ENCODE measurements around the gene SEC24B.

DNA sequence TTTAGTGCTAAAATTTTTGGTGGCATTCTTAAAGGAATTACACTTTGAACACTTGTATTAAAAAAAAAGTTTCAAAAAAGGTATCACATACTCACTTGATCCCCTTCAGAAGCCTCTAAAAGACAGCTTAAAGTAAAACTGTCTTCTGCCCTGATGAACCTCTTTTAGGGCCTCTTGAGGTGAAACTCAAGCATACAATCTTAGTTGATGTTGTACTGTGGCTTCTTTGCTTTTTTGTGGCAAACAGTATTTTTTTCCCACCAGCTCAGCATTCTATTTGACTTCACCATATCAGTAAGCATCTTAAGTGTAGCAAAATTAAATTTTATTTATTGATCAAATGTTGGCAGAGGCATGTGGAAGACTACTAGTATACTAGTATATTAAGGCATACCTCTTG, 13.7 kb downstream of the SEC24B start:
- no peak for TF ChIP-seq TAF1 (IDR thresholded peaks at IDR 0.05; ENCODE audit: borderline replicate concordance, insufficient read depth, low read length)
- TF ChIP-seq POLR2AphosphoS5 (IDR thresholded peaks at IDR 0.05; ENCODE audit: low read depth, low read length) = no peak
- TF ChIP-seq, protein P1, sequence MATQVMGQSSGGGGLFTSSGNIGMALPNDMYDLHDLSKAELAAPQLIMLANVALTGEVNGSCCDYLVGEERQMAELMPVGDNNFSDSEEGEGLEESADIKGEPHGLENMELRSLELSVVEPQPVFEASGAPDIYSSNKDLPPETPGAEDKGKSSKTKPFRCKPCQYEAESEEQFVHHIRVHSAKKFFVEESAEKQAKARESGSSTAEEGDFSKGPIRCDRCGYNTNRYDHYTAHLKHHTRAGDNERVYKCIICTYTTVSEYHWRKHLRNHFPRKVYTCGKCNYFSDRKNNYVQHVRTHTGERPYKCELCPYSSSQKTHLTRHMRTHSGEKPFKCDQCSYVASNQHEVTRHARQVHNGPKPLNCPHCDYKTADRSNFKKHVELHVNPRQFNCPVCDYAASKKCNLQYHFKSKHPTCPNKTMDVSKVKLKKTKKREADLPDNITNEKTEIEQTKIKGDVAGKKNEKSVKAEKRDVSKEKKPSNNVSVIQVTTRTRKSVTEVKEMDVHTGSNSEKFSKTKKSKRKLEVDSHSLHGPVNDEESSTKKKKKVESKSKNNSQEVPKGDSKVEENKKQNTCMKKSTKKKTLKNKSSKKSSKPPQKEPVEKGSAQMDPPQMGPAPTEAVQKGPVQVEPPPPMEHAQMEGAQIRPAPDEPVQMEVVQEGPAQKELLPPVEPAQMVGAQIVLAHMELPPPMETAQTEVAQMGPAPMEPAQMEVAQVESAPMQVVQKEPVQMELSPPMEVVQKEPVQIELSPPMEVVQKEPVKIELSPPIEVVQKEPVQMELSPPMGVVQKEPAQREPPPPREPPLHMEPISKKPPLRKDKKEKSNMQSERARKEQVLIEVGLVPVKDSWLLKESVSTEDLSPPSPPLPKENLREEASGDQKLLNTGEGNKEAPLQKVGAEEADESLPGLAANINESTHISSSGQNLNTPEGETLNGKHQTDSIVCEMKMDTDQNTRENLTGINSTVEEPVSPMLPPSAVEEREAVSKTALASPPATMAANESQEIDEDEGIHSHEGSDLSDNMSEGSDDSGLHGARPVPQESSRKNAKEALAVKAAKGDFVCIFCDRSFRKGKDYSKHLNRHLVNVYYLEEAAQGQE (IDR thresholded peaks at IDR 0.05; ENCODE audit: insufficient read depth in 1 of 2, low read depth in 2 of 2, low read length in 2 of 2) = no peak
- no peak for TF ChIP-seq FOXP2 (optimal IDR thresholded peaks at IDR 0.05; ENCODE audit: borderline replicate concordance, extremely low read depth, extremely low read length, insufficient read depth)

Data from PFSK-1 (cell line).